ENCODE measurements around the gene MON1A.

Gene MON1A

DNA sequence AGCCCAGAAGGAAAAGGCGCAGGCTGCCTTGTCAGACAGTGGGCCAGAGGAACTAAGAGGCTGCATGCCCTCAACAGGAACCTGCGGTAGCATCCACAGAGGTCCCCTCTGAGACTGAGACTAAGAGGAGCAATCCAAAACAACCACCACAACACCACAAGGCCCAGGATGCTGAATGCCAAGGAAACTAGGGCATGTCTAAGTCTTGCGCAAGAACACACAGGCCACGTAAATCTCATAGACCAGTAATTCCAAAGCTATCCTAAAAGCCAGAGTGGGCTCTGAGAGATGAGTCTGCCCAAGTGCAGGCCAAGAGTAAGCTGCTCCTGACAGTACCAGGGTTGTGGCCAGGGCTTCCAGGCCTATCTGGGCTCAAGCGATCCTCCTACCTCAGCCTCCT, 12.9 kb downstream of the MON1A start:
- no peak overlapping the region for H3K4me3 ChIP-seq (ENCODE audit: low read length)
- TF ChIP-seq, protein P1, sequence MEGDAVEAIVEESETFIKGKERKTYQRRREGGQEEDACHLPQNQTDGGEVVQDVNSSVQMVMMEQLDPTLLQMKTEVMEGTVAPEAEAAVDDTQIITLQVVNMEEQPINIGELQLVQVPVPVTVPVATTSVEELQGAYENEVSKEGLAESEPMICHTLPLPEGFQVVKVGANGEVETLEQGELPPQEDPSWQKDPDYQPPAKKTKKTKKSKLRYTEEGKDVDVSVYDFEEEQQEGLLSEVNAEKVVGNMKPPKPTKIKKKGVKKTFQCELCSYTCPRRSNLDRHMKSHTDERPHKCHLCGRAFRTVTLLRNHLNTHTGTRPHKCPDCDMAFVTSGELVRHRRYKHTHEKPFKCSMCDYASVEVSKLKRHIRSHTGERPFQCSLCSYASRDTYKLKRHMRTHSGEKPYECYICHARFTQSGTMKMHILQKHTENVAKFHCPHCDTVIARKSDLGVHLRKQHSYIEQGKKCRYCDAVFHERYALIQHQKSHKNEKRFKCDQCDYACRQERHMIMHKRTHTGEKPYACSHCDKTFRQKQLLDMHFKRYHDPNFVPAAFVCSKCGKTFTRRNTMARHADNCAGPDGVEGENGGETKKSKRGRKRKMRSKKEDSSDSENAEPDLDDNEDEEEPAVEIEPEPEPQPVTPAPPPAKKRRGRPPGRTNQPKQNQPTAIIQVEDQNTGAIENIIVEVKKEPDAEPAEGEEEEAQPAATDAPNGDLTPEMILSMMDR (conservative IDR thresholded peaks at IDR 0.05; ENCODE audit: low read depth, low read length): no peak
- DNase-seq (ENCODE audit: low read depth): no peak

DNA sequence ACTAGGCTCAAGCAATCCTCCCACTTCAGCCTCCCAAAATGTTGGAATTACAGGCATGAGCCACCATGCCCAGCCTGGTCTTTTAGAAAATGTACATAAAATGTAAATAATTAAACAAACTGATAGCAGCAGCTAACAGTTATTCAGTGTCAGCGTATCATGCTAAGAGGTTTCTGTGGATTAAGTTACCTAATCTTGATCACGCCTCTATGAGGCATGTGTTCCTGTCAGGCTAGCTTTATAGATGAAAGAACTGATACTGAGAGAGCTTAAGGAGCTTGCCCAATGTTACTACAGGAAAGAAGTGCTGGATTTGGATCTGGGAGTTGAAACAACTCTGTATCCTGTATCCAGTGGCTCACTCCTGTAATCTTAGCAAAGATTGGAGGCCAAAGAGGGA, 14.7 kb downstream of the MON1A start:
- TF ChIP-seq, protein P1 (conservative IDR thresholded peaks at IDR 0.05; ENCODE audit: low read depth, low read length): no peak
- no peak overlapping the region for H3K4me3 ChIP-seq (ENCODE audit: low read length)
- DNase-seq (ENCODE audit: low read depth): peak; percentile 76

DNA sequence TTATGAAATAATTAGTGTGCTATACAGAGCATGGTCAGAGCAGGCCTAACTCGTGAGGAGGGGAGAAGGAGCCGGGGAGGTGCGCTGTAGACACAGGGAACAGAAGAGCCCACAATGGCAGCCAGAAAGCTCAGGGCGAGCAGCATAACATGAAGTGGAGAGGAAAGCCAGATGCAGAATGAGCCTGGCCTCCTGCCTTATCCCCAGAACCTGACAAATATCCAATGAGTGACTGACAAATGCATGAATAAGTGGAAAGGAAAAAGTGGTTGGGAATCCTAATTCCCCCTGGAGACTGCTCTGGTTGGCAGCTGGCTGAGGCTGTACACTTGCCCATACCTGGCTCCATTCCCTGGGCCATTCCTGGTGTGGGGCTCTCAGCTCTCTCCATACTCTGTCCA, 16.7 kb downstream of the MON1A start:
- H3K4me3 ChIP-seq (ENCODE audit: low read length): no peak overlapping the region
- TF ChIP-seq, protein P1 (conservative IDR thresholded peaks at IDR 0.05; ENCODE audit: low read depth, low read length): no peak
- no peak for DNase-seq (ENCODE audit: low read depth)

DNA sequence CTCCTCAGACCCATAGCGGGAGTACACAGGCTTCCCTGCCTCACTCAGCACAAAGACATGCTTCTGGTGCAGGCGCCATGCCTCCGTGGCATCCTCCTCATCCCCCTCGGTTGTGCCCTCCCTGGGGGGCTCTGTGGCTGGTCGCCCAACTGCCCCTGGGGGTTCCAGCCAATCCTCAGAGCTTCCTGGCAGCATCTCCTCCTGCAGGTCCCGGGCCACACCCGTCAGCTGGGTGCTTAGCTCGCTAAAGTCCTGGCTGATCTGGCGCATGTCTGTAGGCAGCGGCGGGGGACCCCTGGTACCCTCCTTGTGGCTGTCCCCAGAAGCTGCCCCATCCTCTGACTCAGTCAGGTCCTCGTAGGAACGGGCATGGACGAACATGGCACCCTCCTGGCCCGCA, 18.0 kb downstream of the MON1A start:
- TF ChIP-seq, protein P1 (conservative IDR thresholded peaks at IDR 0.05; ENCODE audit: low read depth, low read length): no peak
- H3K4me3 ChIP-seq (ENCODE audit: low read length): no peak overlapping the region
- DNase-seq (ENCODE audit: low read depth): no peak

DNA sequence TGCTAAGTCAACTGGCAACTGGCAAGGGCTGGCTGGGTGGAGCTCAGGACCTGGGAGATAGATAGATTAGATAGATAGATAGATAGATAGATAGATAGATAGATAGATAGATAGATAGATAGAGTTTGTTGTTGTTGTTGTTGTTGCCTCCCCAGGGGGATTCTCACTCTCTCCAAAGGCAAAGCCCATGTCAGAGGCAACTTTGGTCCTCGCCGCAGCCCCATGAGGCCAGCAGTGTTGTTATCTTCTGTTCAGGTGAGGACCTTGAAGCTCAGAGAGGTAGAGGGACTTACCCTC, 18.5 kb downstream of the MON1A start:
- no peak overlapping the region for H3K4me3 ChIP-seq (ENCODE audit: low read length)
- TF ChIP-seq, protein P1 (conservative IDR thresholded peaks at IDR 0.05; ENCODE audit: low read depth, low read length): no peak
- DNase-seq (ENCODE audit: low read depth): no peak

DNA sequence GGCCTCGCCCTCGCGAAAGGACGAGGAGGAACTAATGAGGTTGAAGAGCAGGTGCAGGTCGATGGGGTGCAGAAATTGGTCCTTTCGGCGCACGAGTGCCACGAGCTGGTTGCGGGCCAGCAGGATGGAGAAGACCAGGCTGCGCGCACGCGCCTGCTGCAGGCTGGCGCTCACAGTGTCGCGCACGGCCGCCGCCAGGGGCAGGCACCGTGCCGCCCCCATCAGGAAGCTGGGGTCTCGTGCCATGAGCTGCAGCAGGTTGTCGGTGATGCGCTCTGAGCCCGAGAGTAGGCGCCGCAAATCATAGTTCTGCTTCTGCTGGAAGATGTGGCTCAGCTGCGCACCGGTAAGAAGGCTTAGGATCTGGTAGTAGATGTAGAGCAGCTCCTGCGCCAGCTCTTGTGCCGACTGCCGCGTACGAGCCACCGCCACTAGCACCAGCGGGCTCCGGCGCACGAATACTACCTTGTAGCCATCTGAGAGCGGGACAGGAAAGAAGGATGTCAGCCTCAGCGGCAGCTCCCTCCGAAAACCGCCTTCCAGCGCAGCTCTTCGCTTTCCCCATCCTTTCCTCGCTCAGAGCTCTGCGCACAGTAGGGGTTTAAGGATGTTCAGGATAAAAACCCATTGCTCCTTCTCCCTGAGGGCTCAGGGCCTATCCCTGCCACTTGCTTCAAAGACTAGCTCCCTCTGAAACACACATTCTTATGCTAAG, 19.0 kb downstream of the MON1A start:
- H3K4me3 ChIP-seq (ENCODE audit: low read length): no peak overlapping the region
- DNase-seq (ENCODE audit: low read depth): no peak
- TF ChIP-seq, protein P1 (conservative IDR thresholded peaks at IDR 0.05; ENCODE audit: low read depth, low read length): no peak

DNA sequence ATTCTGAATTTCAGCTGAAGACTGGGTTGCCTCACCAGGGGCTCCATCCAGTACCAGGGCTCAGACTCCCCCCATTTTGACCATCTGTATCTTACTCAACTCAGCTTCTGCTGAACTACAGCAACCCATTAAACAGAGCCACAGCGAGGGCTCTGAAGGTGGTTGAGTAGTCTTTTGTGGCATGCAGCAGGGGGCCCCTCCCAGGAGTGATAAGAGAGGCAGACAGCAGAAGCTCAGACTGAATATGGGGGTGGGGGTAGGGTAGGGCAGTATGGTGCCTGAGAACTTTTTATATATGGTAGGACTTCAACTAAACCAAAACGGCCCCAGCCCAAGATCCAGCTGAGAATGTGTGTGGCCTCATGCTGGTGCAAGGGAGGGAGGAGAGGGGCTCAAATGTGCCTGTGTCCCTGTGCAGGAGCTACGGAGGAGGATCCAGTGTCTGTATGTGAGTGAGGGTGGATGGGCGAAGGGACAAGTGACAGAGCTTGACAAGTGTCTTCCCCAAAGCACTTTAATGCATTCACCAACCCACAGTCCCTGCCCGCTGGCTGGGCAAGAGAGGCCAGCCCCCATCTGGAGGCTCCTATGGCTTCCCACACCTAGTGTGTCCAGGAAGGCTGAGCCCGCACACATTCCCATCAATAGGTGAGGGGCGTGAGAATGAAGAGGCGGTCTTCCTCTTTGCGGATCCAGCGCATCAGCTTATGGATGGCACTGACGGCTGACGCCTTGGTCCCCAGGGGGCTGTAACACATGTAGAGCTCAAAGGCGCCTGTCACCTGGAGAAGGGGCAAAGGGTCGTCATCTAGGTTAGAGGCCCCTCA, 21.0 kb downstream of the MON1A start:
- no peak overlapping the region for H3K4me3 ChIP-seq (ENCODE audit: low read length)
- no peak for DNase-seq (ENCODE audit: low read depth)
- TF ChIP-seq, protein P1 (conservative IDR thresholded peaks at IDR 0.05; ENCODE audit: low read depth, low read length): no peak

Measured in retinal pigment epithelial cell (primary cell).